Left renal cortex interstitium (tissue), 4 donors: Measurements from ENCODE around the gene STK32B. TPM values are rescaled to one million over a fixed set of nuclear protein-coding genes. Genes with fewer than 3 reads are reported as not detected.
A peak's percentile ranks its signal among the peaks of the same experiment; 100 is the strongest.

Source experiments
- DNase-seq, 4 donors: peaks; one replicate each; pipeline ENCODE4 v3.0.0-alpha.2; 2013; ENCODE audit warnings: low read depth in 4 of 4, low spot score in 2 of 4, missing footprints in 1 of 4
- polyA plus RNA-seq, 4 donors: library from polyadenylated mRNA; unstranded; fragments of 120-200 nt; gene quantifications; one replicate each; pipeline ENCODE4 v1.2.1, GENCODE V29; 2013; ENCODE audit not compliant: insufficient read length in 4 of 4

Gene STK32B
- polyA plus RNA-seq, 4 donors, result 8.9 to 10.7 (median 9.6) TPM

DNA sequence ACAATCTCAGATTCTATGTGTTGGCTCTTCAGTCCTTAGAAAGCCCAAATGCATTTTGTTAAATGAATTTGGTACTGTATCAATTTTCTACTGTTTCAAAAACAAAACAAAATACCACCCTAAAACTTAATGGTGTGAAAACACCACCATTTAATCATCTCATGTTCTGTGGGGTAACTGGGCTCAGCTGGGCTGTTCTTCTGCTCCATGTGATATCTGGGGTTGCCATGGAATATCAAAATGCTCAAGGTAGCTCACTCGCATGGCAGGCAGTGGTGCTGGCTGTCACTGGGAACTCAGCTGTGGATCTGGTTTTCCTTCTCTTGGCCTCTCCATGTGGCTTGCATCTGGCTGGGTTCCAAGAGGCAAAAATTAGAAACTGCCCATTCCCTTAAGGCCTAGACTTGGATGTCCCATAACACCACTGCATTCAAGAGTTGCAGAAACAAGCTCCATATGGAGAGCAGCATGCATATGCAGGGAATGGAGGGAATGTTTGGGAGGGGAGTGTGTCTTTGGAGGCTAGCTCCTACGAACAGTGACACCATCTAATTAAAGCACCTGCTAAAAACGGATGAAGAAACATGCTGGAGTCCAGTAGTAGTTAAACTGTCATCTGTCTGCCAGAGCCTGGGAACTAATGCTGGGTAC lies 279.2 kb downstream of the STK32B start:
- no peak for DNase-seq

DNA sequence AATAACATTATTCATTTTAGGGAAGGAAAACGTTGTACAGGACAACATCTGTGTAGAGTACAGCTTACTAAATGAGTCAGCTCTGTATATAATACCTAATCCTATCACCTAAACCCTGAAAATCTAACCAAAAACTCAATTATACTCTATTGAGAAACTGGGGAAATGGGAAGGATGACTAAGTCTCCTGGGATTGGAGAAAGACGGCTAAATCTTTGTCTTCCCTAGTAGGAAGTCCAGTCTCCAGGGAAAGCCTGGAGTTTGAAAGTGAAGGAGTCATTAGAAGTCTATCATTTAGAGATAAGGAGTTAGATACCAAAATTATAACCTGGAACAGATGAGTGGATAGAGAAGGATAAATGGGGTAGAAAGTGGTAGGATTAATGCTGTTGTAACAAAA lies 286.5 kb downstream of the STK32B start:
- DNase-seq, result no peak

DNA sequence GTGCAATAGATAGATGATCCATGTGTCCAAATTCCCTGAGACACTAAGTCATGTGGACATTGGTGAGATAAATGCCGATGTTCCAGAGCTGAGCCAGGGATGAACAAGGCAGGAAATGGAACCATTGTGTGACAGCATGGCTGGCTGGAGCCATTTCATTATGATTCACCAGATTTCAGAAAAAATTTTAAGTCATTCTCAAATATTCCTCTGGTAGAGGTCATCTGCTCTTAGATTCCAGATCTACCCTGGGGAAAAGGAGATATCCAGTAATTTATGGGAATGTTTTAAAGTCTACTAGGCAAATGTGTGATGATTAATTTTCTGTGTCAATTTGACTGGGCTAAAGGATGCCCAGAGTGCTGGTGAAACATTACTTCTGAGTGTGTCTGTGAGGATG lies 287.3 kb downstream of the STK32B start:
- DNase-seq, result no peak

DNA sequence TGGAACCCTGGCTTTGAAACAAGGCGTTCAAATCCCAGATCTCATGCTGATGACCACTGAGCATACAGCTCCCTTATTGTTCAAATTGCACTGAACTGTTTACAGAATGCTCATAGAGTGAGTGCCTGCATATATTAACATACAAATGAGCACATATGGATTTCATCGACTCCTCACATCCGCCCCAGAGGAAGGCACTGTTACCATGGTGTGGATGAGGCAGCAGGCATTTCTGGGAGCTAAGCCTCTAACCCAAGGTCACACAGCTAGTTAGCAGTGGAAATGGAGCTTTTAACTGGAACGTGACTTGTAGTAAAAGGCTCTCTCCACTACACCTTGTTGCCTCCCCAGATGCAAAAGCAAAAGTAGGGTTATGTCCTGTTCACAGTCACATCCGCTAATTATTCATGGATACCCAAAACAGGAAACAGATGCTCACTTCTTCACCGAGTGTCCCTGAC lies 289.7 kb downstream of the STK32B start:
- no peak for DNase-seq

DNA sequence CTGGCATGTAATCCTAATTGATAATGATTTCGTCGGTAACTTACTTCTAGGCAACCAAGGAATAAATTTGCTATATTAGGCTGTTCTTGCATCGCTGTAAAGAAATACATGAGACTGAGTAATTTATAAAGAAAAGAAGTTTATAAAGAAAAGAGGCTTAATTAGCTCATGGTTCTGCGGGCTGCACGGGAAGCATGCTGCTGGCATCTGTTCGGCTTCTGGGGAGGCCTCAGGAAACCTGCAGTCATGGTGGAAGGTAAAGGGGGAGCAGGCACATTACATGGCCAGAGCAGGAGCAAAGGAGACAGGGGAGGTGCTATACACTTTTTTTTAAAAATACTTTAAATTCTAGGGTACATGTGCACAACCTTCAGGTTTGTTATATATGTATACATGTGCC lies 290.2 kb downstream of the STK32B start:
- no peak for DNase-seq

DNA sequence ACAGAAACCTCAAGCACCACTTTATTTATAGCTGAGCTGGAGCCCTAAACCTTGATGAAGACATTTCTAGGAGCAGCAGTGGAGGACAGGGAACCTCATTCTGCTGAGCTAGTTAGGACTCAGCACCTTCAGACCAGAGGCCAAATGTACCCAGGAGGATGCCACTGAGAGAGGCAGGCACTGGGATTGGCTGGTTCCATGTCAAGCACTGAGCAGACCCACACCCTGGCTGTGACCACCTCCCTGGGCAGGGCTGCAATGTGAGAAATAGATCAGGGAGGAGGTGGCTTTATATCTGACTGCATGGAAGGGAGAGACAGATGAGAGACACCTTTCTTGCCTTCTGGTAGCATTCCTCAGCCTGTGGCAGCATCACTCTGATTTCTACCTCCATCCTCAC lies 304.6 kb downstream of the STK32B start:
- DNase-seq, result no peak

DNA sequence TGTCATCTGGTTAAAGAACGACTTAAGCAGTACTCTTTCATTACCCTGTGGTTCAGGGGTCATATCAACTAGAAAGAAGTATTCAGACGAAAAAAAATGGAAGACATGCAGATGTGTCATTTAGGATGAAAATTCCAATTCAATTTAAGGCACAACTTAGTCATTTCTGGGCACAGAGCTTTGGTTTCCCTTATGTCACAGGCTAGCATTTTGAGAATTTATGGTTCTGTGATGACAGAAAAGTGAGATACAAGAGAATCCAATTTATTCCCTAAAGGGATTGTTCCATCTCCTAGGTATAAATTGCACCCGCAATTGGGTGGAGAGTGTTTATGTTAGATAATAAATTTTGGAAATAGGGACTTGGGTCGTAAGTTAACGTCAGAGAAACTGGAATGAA lies 306.6 kb downstream of the STK32B start:
- DNase-seq, result no peak

DNA sequence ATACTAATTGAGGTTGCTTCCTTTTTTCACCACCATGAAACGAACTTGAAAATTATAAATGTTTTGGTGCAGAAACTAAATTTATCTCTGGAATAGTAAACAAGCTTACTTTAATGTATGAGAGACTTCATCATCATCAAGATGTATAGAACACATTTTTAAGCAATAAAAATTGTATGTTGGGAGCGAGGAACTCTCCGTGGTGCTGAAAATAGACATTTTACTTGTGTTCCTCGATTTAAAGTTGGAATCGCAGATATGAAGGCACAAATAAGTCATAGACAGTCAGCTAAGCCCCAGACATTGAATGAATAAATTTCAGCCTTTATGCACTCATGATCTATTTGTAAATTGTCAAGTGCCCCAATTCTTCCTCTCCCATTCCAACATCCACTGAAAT lies 310.7 kb downstream of the STK32B start:
- peak in 3 of 4 donors; percentile 2 to 11 (median 3) for DNase-seq

DNA sequence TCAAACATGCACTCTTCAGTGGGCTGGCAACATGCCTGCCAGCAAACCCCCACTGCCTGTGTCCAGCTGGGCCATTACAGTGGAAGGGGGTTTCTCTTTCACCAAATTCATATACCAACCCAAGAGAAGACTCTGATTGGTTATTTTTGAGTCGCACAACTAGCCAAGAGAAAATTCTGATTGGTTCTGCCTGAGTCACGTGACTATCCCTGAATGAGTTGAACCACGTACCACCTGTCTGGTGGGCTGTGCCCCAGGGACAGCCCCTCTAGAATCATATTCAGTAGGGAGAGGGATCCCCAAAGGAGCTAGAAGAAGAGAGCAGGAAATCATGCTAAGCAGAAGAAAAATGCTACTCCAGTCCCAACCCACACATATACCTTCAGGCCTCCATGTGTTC lies 313.1 kb downstream of the STK32B start:
- DNase-seq, result no peak

DNA sequence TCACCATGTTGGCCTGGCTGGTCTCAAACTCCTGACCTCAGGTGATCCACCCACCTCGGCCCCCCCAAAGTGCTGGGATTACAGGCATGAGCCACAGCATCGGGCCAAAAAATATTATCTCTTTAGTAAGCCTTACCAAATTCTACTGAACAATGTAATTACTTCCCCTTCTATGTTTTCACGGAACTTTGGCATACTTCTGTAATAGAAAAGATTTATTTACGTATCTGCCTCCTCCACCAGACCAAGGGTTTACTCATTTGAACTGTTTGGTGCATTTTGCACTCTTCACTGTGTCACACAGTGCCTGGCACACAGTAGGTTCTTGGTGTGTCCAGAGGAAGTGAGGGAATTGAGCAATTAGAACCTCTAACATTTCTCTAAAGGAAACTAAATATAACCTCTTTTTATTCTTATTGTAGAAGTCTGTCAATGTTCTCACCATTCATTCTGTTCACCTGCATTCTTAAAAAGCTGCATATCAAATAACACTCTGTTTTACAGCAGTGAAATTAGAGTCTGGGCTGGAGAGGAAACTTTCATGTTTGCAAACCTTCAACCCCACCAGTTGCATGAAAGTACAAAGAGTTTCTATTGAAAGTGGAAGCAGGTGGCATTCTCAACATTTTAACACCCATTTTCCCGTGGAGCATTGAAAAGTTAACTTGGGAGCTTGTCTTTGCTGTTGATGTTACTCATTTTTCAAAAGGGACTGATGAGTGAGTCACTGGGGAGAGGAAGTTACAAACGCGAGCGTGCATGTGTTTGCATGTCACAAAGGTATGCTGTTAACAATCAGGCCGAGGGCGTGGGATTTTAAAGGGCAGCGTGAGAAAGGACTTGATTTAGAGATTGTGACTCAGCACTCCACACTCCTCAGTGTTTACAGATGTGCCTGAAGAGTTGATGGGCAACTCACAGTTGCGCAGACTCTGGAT lies 314.1 kb downstream of the STK32B start:
- no peak for DNase-seq

DNA sequence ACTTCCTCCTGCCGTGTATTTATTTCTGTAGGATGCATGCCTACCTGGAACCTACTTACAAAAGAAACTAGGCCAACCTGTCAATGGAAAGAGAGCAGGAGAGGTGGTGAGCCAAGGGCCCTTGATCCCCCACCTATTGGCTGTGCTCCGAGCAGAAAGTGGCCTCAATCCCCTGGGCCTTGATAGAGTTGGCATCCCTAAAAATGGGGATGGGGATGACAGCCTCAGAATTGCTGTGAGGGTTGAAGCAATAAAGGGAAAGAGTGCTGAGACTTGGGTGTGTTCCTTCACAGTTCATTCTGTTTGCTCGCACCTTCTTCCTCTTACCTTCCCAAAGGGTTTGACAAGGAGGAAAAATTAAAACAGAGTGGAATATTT lies 314.7 kb downstream of the STK32B start:
- DNase-seq, result no peak

DNA sequence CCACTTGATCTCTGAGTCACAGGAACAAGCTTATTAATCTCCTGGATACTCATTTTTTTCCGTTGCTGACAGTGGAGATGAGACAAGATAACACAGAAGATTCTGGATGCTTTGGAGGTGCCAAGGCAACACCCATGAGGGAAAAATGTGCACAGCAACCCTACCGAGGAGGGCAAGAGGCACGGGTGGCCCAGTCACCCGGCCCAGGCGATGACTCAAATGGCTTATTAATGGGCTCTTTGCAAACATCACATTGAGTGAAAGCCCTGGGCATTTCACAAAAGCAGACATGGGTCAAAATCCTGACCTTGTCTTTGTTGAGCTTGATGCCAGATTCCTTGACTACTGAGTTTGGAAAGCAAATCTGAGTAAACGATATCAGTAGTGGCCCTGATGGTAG lies 315.1 kb downstream of the STK32B start:
- no peak for DNase-seq

DNA sequence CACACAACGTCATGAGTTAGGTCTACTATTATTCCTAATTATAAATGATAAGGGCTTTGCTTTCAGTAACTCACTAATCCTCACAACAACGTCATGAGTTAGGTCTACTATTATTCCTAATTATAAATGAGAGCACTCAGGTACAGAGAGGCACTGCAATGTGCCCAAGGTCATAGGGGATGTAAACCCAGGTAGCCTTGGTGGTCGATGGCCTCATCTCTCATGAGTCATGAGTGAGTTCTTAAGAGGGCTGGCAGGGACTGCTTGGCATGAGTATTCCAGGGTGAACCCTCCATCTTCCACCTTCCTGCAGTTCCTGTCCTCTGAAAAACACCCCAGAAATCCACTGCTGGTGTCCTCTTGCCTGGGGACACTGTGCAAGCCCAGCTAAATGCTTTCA lies 317.1 kb downstream of the STK32B start:
- DNase-seq, result no peak

DNA sequence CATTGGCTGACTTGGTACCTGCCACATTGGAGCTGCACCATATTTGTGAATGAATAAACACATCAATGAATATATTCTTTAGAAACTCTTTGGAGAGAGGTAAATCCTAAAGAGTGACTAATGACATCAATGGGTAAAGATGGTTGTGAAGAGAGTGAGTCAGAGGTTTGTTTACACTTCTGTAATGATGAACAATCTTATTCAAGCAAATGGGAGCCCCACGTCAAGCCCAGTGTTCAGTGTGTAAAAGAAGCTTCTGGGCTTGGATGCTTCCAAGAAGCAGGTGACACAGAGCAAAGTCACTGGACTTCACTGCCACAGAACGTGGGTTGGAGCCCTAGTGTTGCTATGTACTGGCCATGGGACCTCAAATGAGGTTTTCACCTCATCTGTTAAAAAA lies 319.0 kb downstream of the STK32B start:
- no peak for DNase-seq

DNA sequence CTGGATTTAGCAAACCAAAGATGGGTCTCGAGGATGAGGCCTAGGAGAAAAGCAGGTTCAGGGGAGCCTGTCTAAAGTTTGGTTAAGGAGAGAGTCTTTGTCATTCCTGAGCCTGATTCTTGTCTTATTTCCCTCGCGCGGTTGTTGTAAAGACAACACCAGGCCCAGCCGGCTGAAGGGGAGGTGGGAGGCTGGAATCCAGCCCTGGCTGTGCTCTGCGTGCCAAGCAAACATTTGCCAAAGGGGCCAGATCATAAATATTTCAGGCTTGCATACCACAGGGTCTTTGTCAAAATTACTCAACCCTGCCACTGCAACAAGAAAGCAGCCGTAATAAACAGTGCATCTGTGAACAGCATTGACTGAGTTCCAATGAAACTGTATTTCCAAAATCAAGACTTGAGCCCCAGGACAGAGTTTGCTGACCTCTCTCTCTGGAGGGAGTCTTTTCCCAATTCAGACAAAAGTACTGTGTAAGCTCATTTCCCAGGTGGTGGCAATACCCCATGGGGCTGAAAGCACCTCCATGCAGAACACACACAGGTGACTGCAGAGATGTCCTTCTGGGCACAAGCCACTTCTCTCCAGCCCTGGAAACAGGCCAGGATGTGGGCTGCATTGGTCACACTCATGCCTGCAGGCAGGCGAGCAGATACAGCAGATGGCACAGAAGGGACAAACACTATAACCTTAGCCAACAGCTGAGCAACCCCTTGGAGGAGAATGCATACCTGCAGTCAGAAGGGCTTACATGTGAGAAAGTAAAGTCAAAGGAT lies 320.3 kb downstream of the STK32B start:
- DNase-seq, result no peak

DNA sequence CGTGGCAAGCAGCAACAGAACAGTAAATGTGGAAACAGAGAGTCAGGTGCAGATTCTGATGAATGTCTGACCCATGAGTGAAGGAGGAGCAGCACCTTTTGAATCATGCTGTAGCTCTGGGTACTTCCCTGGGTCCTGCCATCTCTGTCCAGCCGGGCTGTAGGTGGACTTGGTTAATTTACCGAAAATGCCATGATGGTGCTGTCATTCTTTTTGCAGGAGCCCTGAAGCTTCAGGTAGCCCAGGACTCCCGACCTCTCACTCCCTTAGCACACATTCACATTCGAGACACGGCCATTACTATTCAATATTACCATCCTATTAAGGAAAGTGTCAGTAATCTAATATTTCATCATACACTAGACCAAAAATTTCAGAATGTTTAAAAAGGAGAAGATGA lies 320.9 kb downstream of the STK32B start:
- no peak for DNase-seq

DNA sequence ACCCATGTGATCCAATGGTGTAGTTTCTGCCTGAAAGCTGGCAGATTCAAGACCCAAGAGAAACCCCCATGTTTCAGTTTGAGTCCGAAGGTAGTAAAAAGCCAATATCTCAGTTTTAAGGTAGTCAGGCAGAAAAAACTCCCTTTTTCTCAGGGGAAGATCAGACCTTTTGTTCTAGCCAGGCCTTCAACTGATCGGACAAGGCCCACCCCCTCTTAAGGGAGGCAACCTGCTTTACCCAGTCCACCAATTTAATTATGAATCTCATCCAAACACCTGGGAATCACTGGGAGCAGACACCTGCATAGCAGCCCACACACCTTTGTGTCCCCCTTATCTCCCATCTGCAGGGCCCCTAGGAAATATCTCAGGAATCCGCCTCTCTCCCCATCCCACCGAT lies 322.0 kb downstream of the STK32B start:
- DNase-seq, result no peak

DNA sequence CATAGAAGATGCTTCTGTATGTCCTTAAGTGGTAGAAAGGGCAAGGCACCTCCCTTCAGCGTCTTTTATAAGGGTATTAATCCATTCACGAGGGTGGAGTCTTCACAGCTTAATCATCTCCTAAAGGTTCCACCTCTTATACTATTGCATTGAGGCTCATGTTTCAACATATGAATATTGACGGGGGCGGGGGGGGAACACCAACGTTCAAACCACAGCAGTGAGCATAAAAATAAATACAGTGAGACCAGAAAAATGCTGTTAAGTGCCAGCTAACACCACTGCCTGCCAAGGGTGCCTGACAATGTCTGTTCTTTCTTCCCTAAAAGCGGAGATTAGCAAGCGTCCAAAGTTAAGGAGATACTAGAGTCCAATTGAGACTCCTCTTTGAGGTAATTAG lies 323.3 kb downstream of the STK32B start:
- no peak for DNase-seq

DNA sequence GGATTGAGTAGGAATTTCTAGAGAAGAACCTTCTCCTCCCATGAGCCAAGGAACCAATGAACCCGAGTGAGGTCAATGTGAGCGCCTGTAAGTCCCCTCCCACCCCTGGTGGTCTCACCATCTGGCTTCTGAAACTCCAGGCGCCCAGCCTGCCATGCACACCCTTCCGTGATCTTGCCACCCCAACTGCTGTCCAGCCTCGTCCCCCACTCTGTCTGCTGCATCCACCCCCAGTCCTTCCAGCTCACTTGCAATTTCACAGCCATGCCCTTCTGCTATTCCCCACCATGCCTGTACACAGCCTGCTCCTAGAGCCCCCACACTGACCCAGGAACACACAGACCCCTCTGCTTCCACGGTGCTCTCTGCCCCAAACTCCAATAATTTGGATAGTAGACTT lies 323.7 kb downstream of the STK32B start:
- DNase-seq, result no peak

DNA sequence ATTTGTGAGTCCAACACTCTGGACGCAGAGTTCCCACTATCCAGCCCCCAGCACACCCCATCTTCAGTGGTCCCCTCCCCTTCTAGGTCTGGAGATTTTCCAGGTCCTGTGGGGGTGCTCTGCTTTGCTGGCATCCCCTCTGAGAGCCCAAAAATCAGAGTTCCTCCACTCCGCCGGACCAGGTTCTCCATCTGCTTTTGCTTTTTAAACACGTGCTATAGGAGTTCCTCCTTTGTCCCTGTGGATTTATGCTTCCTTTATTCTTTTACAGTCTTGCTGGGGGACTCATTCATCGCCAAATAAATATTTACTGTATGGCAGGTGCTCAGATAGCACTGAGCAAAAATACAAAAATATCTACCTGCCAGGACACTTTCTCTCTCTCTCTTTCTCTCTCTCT lies 324.7 kb downstream of the STK32B start:
- no peak for DNase-seq

DNA sequence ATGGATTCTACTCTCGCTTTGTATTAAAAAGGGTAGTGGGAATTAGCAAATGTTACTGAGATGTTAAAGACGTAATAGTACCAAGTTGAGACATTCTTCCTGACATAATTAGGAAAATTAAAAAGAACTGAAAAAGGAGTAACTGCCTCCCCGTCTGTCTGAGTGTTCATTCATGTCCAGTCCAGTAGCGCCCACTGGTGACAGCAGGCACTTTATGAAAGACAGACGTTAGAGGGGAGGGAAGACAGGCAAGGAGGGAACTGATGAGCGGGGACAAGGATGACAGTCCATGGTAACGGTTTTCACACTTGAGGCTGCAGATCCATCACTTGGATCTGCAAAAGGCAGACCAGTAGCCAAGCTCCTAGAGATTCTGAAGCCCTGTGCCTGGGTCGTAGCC lies 326.7 kb downstream of the STK32B start:
- no peak for DNase-seq
